Testis (tissue), 2 donors: Measurements from ENCODE around the gene PMM2.

Source experiments
- POLR2A ChIP-seq: fragments of 450-650 bp; IDR thresholded peaks from one replicate; pipeline ENCODE4 v1.6.1; 2017; ENCODE audit warnings: antibody characterized with exemption, mild to moderate bottlenecking, moderate library complexity
- TF ChIP-seq, protein P1 (sequence below), 3 experiments: fragments of 450-650 bp in 2 of 3; fragments of 200-600 bp in 1 of 3; sonication (generic) in 1 of 3; IDR thresholded peaks; one replicate each; pipeline ENCODE4 v1.5.1; 2016 to 2019; ENCODE audit warnings: antibody characterized with exemption in 3 of 3, mild to moderate bottlenecking in 2 of 3, moderate library complexity in 1 of 3

- TF ChIP-seq, protein P1, sequence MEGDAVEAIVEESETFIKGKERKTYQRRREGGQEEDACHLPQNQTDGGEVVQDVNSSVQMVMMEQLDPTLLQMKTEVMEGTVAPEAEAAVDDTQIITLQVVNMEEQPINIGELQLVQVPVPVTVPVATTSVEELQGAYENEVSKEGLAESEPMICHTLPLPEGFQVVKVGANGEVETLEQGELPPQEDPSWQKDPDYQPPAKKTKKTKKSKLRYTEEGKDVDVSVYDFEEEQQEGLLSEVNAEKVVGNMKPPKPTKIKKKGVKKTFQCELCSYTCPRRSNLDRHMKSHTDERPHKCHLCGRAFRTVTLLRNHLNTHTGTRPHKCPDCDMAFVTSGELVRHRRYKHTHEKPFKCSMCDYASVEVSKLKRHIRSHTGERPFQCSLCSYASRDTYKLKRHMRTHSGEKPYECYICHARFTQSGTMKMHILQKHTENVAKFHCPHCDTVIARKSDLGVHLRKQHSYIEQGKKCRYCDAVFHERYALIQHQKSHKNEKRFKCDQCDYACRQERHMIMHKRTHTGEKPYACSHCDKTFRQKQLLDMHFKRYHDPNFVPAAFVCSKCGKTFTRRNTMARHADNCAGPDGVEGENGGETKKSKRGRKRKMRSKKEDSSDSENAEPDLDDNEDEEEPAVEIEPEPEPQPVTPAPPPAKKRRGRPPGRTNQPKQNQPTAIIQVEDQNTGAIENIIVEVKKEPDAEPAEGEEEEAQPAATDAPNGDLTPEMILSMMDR (IDR thresholded peaks at IDR 0.05) = no peak
- TF ChIP-seq POLR2A = no peak
These were observed 9.0 kb upstream of the PMM2 start for GRCh38 chr16:8788578-8789172.
